Measurements from ENCODE around the gene UBD. TPM values are rescaled to one million over a fixed set of nuclear protein-coding genes. Genes with fewer than 3 reads are reported as not detected.

Gene UBD
- total RNA-seq, 6 experiments from 2014 or later, result 2.2 to 189 (median 37.1) TPM

DNA sequence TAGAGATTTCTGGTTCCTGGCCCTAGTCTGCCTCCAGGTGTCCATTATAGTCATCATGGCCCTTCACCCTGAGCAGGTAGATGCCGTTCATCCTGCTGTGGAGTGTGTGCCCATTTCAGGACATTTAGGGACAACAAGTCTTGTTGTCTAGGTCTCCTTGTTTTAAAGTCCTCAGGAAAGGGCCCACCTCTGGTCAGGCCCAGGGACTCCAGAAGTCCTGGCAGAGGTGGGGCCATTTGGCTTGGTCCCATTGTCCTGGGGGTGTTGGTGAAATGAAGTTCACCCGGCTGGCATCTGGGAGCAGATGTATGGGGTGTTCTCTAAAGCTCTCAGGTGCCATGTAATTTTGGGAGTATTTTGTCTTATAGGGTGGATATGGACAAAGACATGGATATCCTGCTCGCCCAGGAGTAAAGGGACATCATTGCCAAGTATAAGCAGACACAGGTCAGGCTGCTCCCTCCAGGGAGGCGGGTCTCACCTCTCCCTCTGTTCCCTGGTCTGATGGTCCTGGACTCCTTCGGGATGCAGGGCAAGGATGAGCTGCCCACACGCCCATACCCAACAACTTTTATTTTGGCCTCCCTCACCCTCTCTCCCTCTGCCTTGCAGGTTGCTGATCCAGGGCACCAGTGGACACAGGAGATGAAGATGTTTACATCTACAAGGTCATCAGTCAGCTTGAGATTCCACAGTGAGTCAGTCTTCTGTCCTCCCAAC is 40.1 kb downstream of the UBD start:
- Histone ChIP-seq H3K36me3 (no peaks in the 10 kb centered on the region), H3K9me3 (no peaks in the 10 kb centered on the region), H3K4me3 (no peak overlapping the region), H3K4me1 (no peaks in the 10 kb centered on the region), H3K27me3 (no peaks in the 10 kb centered on the region), H3K27ac (no peak overlapping the region)
- no peak for DNase-seq
- TF ChIP-seq, protein P1, sequence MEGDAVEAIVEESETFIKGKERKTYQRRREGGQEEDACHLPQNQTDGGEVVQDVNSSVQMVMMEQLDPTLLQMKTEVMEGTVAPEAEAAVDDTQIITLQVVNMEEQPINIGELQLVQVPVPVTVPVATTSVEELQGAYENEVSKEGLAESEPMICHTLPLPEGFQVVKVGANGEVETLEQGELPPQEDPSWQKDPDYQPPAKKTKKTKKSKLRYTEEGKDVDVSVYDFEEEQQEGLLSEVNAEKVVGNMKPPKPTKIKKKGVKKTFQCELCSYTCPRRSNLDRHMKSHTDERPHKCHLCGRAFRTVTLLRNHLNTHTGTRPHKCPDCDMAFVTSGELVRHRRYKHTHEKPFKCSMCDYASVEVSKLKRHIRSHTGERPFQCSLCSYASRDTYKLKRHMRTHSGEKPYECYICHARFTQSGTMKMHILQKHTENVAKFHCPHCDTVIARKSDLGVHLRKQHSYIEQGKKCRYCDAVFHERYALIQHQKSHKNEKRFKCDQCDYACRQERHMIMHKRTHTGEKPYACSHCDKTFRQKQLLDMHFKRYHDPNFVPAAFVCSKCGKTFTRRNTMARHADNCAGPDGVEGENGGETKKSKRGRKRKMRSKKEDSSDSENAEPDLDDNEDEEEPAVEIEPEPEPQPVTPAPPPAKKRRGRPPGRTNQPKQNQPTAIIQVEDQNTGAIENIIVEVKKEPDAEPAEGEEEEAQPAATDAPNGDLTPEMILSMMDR (IDR thresholded peaks at IDR 0.05), result no peak
- TF ChIP-seq POLR2A (IDR thresholded peaks at IDR 0.05), result no peak
- no peak for ATAC-seq
- WGBS (ENCODE audit: insufficient coverage, low coverage, low lambda C conversion rate, missing lambda C conversion rate), result 56% methylated on average over 3 of the region's 6 CpGs
- intact Hi-C loops (cut with DNase I), result no loop called here

DNA sequence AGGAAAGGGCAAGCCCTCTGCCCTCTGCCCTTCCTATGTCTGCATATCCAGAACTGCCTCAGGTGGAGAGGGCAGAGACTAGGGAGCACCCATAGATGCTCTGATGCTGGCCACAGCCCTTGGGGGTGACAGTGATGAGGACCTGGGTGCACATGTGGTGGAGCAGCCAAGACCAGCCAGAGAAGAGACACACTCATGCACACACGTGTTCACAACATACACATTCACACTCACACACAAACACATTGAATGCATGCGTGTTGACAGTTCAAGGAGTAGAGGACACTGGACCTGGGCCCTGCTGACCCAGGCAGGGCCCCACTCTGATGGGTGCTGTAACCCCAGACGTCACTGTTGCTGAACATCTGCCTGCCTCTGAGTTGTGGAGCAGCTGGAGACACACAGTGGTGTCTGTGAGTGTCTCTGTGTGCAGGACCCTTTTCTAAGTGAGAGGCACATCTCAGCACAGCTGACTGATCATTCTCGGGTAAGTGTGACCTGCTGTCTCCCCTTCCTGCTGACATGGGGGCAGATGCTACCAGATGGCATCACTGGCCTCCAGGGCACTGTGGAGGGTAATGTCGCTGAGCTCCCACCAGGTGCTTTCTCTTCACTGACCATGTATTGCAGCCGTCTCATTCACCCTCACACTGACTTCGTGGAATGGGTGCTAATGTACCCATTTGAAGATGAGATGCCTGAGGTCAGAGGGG is 41.6 kb downstream of the UBD start:
- no peak overlapping the region for H3K27ac ChIP-seq
- H3K4me3 ChIP-seq, result no peak overlapping the region
- intact Hi-C loops (cut with DNase I), result no loop called here
- TF ChIP-seq, protein P1 (IDR thresholded peaks at IDR 0.05), result no peak
- no peak for TF ChIP-seq POLR2A (IDR thresholded peaks at IDR 0.05)
- DNase-seq (no peak), ATAC-seq (no peak)
- WGBS (ENCODE audit: insufficient coverage, low coverage, low lambda C conversion rate, missing lambda C conversion rate), result no CpG with 5 or more reads among the region's 7 CpGs
- no peaks in the 10 kb centered on the region for H3K36me3 ChIP-seq
- H3K27me3 ChIP-seq, result no peaks in the 10 kb centered on the region
- H3K9me3 ChIP-seq, result no peaks in the 10 kb centered on the region
- H3K4me1 ChIP-seq, result no peaks in the 10 kb centered on the region

GRCh38 chr6:29517245-29517644 is 42.3 kb downstream of the UBD start:
- H3K27ac ChIP-seq, result no peak overlapping the region
- H3K9me3 ChIP-seq, result no peaks in the 10 kb centered on the region
- DNase-seq (no peak), ATAC-seq (no peak)
- no peak overlapping the region for H3K4me3 ChIP-seq
- no peaks in the 10 kb centered on the region for H3K4me1 ChIP-seq
- intact Hi-C loops (cut with DNase I), result no loop called here
- no peaks in the 10 kb centered on the region for H3K27me3 ChIP-seq
- WGBS (ENCODE audit: insufficient coverage, low coverage, low lambda C conversion rate, missing lambda C conversion rate), result 67% methylated on average over 1 of the region's 1 CpG
- TF ChIP-seq POLR2A (IDR thresholded peaks at IDR 0.05), result no peak
- TF ChIP-seq, protein P1 (IDR thresholded peaks at IDR 0.05), result no peak
- H3K36me3 ChIP-seq, result no peaks in the 10 kb centered on the region

DNA sequence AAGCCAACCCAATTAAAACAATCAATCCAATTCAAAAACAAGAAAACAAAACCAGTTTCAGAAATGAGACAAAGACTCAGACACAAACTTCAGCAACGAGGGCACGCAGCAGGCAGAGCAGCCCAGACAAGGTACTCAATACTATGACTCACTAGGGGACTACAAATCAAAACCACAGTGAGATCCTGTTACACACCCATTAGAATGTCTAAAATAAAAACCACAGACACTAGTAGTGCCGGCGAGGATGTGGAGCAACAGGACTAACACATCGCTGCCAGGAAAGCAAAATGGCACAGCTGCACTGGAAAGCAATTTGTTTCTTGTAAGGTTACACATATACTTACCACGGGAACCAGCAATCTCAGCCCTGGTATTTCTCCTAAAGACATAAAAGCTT is 43.4 kb downstream of the UBD start:
- H3K4me3 ChIP-seq, result no peak overlapping the region
- intact Hi-C loops (cut with DNase I), result no loop called here
- no peak for DNase-seq
- no peaks in the 10 kb centered on the region for H3K36me3 ChIP-seq
- no peaks in the 10 kb centered on the region for H3K27me3 ChIP-seq
- WGBS (ENCODE audit: insufficient coverage, low coverage, low lambda C conversion rate, missing lambda C conversion rate), result 44% methylated on average over 6 of the region's 6 CpGs
- no peak overlapping the region for H3K27ac ChIP-seq
- TF ChIP-seq POLR2A (IDR thresholded peaks at IDR 0.05), result no peak
- H3K4me1 ChIP-seq, result no peaks in the 10 kb centered on the region
- no peaks in the 10 kb centered on the region for H3K9me3 ChIP-seq
- ATAC-seq, result no peak

GRCh38 chr6:29510746-29511300 is 48.7 kb downstream of the UBD start:
- DNase-seq (no peak), ATAC-seq (no peak)
- 67% methylated on average over 2 of the region's 2 CpGs for WGBS (ENCODE audit: insufficient coverage, low coverage, low lambda C conversion rate, missing lambda C conversion rate)
- no peak overlapping the region for H3K4me3 ChIP-seq
- intact Hi-C loops (cut with DNase I), result no loop called here
- TF ChIP-seq POLR2A (IDR thresholded peaks at IDR 0.05), result no peak
- TF ChIP-seq, protein P1 (IDR thresholded peaks at IDR 0.05), result no peak
- no peaks in the 10 kb centered on the region for H3K27me3 ChIP-seq
- no peaks in the 10 kb centered on the region for H3K36me3 ChIP-seq
- no peaks in the 10 kb centered on the region for H3K9me3 ChIP-seq
- H3K27ac ChIP-seq, result no peak overlapping the region
- H3K4me1 ChIP-seq, result no peaks in the 10 kb centered on the region
